ENCODE results near the gene IDI2. TPM values are rescaled to one million over a fixed set of nuclear protein-coding genes. Genes with fewer than 3 reads are reported as not detected.
A peak's percentile ranks its signal among the peaks of the same experiment; 100 is the strongest.

Gene IDI2
- total and polyA plus RNA-seq, 2 experiments from 2014 or later, result not detected

GRCh38 chr10:1037098-1037497 lies 11.4 kb upstream of the IDI2 start:
- peak overlapping the region; percentile 30 for H3K27ac ChIP-seq
- no peak overlapping the region for H3K4me3 ChIP-seq
- no peaks in the 10 kb centered on the region for H3K4me1 ChIP-seq (ENCODE audit: low read depth)
- H3K27me3 ChIP-seq, result no peaks in the 10 kb centered on the region
- H3K36me3 ChIP-seq, result peaks cover 28% of the 10 kb centered on the region
- DNase-seq (ENCODE audit: low read depth in 1 of 2, low spot score in 1 of 2), result no peak
- no peak for TF ChIP-seq CTCF (IDR thresholded peaks at IDR 0.05; ENCODE audit: low read depth, low read length)
- H3K9me3 ChIP-seq (ENCODE audit: low read depth), result no peaks in the 10 kb centered on the region

GRCh38 chr10:1036341-1036791 lies 10.7 kb upstream of the IDI2 start:
- Histone ChIP-seq H3K4me3 (no peak overlapping the region), H3K9me3 (ENCODE audit: low read depth) (no peaks in the 10 kb centered on the region), H3K4me1 (ENCODE audit: low read depth) (no peaks in the 10 kb centered on the region), H3K36me3 (peaks cover 23% of the 10 kb centered on the region), H3K27me3 (no peaks in the 10 kb centered on the region), H3K27ac (no peak overlapping the region)
- DNase-seq (ENCODE audit: low read depth in 1 of 2, low spot score in 1 of 2), result no peak
- TF ChIP-seq CTCF (IDR thresholded peaks at IDR 0.05; ENCODE audit: low read depth, low read length), result no peak

GRCh38 chr10:1035201-1035600 lies 9.5 kb upstream of the IDI2 start:
- no peak overlapping the region for H3K27ac ChIP-seq
- H3K9me3 ChIP-seq (ENCODE audit: low read depth), result no peaks in the 10 kb centered on the region
- no peaks in the 10 kb centered on the region for H3K27me3 ChIP-seq
- no peaks in the 10 kb centered on the region for H3K4me1 ChIP-seq (ENCODE audit: low read depth)
- no peak overlapping the region for H3K4me3 ChIP-seq
- DNase-seq (ENCODE audit: low read depth in 1 of 2, low spot score in 1 of 2), result no peak
- H3K36me3 ChIP-seq, result peaks cover 11% of the 10 kb centered on the region
- TF ChIP-seq CTCF (IDR thresholded peaks at IDR 0.05; ENCODE audit: low read depth, low read length), result no peak

GRCh38 chr10:1034758-1035157 lies 9.1 kb upstream of the IDI2 start:
- Histone ChIP-seq H3K4me3 (no peak overlapping the region), H3K27ac (no peak overlapping the region), H3K27me3 (no peaks in the 10 kb centered on the region), H3K9me3 (ENCODE audit: low read depth) (no peaks in the 10 kb centered on the region), H3K36me3 (peaks cover 7% of the 10 kb centered on the region), H3K4me1 (ENCODE audit: low read depth) (no peaks in the 10 kb centered on the region)
- no peak for TF ChIP-seq CTCF (IDR thresholded peaks at IDR 0.05; ENCODE audit: low read depth, low read length)
- DNase-seq (ENCODE audit: low read depth in 1 of 2, low spot score in 1 of 2), result no peak

GRCh38 chr10:1033601-1034000 lies 7.9 kb upstream of the IDI2 start:
- H3K27ac ChIP-seq, result no peak overlapping the region
- no peaks in the 10 kb centered on the region for H3K36me3 ChIP-seq
- H3K9me3 ChIP-seq (ENCODE audit: low read depth), result no peaks in the 10 kb centered on the region
- H3K27me3 ChIP-seq, result no peaks in the 10 kb centered on the region
- no peak overlapping the region for H3K4me3 ChIP-seq
- H3K4me1 ChIP-seq (ENCODE audit: low read depth), result no peaks in the 10 kb centered on the region
- no peak for DNase-seq (ENCODE audit: low read depth in 1 of 2, low spot score in 1 of 2)
- no peak for TF ChIP-seq CTCF (IDR thresholded peaks at IDR 0.05; ENCODE audit: low read depth, low read length)

GRCh38 chr10:1029838-1030237 lies 4.2 kb upstream of the IDI2 start:
- Histone ChIP-seq H3K4me3 (no peak overlapping the region), H3K27me3 (no peaks in the 10 kb centered on the region), H3K4me1 (ENCODE audit: low read depth) (no peaks in the 10 kb centered on the region), H3K27ac (no peak overlapping the region), H3K36me3 (no peaks in the 10 kb centered on the region), H3K9me3 (ENCODE audit: low read depth) (no peaks in the 10 kb centered on the region)
- no peak for TF ChIP-seq CTCF (IDR thresholded peaks at IDR 0.05; ENCODE audit: low read depth, low read length)
- DNase-seq (ENCODE audit: low read depth in 1 of 2, low spot score in 1 of 2), result no peak
